GM19240 (cell line): ENCODE data around the gene PRKAG1.

ENCODE experiments used
- DNase-seq: peaks from one replicate; pipeline ENCODE4 v3.0.0; 2011; ENCODE audit warnings: low spot score; ENCODE audit not compliant: insufficient read length

Gene PRKAG1

DNA sequence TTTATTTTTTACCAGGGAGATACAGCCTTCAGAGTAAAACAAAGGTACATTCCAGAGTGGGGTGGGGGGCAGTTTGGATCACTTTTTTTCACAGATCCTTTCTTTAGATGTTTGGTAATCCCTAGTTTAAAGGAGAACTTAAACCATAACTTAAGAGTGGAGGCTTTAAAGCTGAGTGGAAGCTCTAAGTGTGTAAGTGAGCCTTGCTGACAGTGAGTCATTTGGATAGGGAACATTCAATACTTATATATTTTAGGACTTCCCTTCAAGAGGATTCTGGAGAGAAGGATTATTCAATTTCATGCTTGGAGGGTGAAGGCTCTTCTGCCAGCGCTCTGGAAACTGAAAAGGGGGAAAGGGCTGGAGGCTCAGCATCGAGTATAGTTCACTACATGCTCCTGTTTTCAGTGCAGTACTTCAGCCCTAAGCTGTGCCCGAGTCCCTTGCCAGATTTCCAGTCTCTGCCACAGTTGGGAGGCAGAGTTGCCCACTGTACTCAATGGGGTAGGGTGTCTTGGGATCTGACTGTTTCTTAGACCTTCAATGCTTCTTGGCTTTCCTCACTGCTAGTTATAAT lies 8.4 kb downstream of the PRKAG1 start:
- no peak for DNase-seq

DNA sequence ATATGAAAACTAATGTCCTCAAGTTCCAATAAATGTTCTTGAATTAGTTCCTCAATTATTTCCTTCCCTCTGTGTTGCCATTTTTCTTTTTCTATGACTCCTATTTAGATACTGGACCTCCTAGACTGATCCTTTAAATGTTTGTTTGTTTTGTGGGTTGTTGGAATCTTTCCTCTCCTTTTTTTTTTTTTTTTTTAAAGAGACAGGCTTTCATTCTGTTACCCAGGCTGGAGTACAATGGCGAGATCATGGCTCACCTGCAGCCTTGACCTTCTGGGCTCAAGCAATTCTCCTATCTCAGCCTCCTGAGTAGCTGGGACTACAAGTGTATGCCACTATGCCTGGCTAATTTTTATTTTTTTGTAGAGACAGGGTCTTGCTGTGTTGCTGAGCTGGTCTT lies 9.6 kb downstream of the PRKAG1 start:
- DNase-seq: no peak

DNA sequence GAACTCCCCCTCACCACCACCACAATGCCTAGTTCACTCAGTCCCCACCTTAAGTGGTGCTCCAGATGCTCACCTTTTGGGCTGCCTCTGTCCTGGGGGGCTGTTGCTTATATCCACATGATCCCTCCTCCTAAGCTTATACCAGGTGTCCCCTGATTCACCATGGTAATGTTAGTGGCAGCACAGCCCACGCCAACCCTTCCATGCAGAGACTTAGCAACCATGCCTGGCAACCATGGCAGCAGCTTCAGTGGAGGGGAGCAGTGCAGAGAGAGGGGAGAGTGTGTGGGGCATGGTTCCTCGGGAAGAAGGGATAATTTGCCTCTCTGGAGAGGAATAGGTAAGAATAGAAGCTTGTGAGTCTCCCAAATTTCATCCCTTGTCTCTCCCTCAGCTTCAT lies 18.2 kb downstream of the PRKAG1 start:
- DNase-seq: no peak

DNA sequence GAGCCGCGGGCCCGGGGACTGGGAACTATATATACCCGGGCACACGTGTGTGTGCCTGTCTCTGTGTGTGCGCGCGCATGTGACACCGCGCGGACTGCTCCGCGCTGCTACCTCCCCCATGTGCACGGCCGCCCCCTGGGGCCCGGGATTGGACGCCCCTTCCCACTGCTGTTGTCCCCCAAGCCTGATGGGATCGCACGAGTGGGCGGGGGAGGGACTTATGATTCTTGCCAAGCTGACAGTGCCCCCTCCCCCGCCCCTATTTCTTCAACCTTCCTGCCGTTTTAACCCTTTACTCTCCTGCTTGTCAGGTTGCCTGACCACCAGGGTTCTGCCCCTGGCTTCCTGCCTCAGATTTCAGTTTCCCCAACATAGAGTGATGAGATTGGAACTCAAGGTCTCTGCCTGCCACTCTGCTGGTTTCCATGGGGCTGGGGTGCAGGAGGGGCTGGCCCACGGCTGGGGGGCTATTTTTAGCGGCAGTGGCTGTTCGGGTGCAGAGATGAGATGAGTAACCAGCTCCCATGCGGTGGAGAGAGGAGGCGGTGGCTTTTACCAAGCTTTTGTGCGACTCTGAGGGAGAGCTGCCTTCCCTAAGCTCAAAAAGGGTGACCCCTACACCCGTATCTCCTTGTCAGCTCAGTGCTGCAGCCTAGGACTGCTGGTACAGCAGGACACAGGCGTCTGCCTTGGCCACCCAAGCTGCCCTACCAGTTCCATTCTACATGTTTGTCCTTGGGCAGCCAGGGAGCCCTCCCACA lies 19.0 kb downstream of the PRKAG1 start, which contains the start of gene DDN:
DDN (minus strand) TSS at position 5 of the 761 bp plus-strand sequence. CDS start 88 bp downstream, outside the sequence.
- DNase-seq: no peak

DNA sequence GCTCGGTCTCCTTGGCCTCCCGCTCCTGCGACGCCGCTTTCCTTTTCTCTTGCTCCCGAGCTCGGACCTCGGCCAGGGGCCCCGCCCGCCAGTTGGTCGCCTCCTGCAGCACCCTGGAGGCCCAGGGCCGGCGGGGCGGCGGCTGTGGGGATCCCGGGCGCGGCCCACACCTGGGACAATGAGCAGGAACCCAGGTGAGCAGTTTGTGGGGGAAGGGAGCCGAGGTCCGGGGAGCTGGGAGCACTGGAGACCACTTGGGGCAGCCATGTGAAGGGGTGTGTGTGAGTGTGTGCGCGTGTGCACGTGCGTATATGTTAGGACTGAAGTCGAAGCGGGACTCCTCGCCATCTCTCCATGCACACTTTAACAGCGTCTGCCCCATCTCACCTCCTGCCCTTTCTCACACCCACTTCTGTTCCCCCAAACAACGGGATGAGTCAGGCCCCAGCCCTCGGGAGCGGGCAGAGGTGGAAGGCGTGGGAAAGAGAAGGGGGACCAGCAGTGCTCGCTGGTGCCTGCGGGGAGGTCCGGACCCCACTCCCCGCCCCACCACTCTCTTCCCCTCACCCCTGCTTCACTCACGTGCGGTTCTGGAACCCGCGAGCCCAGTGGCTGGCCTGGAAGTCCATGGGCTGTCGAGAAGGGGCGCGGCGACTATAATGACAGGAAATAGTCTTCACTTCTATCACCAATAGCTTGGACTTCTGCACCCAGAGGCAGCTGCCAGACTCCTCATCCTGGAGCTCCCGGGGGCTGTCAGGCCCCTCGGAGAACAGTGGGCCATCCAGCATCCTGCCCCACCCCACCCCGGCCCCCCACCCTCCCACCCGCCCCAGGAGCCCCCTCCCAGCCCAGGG lies 19.9 kb downstream of the PRKAG1 start:
- DNase-seq: no peak

DNA sequence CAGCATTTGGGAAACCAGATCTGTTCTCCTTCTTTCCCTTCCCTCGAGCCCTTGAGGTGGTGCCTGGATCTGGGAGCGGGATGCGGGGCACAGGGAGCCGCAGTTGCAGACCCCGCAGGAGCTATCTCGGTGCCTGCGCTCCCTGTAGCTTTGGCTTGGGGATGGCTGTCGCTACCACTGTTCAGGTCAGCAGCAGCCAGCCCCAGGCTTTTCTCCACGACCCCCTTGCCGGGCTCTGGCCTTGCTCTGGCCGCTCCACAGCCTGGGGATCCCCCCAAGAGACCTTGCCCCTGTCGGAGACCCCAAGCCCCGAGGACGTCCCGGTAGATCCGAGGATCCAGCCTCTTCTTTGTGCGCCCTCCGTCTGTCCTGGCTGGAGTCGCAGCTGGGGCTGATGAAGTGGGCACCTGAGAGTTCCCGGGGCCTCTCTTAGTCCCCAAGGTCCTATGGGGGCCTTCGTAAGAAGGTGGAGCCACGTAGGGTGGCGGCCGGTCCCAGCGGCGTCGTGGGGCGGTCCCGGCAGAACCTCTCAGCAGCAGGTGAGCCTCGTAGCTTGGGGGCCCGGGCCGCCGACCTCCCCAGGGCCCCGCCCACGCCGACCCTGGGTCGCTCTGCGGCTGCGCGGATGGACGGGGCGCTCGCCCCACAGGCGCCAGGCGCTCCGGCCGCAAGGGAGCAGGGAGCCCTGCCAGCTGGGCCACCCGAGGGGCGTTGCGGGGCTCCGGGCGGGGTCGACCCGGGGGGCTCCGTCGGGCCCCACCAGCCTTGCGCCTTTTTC lies 20.7 kb downstream of the PRKAG1 start:
- DNase-seq: no peak

DNA sequence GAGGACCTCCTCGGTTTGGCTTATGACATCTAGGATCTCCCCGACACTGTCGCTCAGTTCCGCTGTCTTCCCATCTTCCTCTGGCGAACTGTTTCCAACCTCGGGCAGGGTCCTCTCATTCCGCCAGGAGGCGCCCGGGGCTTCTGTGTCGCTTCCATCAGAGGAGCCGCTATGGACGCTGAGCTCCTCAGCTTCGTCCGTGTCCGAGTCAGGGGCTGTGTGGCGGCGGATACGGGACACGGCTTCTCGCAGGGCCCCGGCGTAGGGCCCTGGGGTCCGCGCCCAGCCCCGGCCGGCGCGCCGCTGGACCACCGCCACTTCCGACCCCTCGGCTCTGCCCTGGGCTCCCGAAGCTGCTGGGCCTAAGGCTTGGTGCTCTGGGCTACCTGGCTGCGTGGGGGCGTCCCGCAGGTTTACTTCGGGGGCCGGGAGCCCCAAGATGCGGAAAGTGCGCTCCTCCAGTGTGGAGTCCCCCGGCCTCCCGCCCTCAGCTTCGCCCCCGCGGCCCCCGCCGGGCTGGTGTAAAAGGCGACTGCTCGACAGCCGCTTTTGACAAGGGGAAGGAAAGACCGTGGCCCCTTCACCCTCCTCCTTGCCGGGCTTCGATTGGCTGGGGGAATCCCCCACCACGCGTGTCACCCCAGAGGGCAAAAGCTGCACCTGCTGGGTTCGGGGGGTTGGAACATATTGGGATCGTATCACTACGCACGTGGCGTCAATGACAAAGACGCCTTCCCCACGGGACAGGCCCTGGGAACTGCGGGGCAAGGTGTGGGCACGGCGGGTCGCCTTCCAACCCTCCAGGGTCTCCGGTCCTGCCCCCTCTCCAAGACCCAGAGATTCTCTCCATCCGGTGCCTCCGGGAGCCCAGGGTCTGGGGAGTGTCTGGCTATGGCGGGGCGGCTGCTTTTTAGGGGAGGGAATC lies 21.5 kb downstream of the PRKAG1 start:
- DNase-seq: no peak

DNA sequence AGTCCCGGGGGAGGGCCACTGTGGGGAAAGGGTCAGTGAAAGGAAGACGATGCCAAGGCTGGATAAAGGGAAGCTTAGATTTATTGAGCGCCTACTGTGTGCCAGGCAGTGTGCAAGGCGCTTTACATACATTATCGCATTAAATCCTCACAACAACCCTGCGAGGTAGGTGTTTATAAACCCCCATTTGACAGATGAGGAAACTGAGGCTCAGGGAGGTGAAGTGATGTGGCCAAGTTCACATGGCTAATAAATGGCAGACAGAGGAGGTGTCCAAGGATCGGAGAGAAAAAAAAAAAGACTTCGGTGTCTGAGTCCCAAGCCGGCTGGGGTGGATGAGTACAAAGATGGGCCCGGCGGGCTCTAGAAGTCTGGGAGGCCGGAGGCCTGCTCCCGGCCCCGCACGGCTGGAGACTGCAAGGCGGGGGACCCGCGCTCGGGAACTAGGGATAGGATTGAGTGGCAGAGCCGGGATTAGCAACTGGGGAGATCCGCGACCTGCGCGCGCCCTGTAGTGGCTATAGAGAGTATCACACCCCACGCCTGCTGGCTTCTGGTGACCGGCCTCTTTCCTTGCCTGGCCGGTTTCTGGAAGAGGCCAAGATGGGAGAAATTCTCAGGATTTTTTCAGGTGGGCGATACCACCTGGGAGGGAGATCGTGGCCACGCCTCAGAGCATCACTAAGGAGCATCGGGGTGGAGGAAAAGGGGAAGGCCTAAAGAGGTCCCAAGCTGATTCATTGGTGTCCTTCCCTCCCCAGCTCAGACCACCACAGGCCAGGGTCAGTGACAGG lies 23.3 kb downstream of the PRKAG1 start:
- DNase-seq: no peak

DNA sequence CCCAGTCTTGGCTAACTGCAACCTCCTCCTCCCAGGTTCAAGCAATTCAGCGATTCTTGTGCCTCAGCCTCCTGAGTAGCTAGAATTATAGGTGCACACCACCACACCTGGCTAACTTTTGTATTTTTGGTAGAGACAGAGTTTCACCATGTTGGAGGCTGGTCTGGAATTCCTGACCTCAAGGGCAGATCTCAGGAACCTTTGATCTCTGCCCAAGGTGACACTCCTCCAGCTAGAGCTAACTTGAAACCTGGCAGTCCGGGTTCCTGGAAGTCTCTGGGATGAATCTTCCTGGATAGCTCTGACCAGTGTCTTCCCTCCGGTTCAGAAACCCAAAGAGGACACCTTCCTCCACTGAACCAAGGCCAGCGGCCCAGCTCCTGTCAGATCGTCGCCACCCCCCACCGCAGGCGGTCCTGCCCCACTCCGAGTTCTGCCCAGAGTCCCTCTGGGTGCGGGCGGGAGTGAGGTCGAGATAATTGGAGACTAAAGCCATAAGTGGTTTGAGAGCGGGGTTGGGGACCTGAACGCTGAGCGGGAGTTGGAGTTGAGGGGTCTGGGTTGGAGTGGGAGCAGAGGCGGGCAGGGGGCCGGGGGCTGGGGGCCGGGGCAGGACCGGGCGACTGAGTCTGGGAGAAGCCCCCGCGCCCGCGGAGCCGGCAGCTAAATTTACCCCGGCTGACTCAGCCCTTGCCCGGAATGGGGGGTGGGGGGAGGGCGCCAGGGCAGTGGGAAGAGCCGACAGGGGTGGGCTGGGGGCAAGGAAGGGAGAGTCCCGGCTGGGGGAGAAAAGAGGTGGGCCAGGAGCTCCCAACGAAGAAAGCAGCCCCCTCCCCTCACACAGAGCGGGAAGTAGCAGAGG lies 24.1 kb downstream of the PRKAG1 start:
- DNase-seq: no peak

DNA sequence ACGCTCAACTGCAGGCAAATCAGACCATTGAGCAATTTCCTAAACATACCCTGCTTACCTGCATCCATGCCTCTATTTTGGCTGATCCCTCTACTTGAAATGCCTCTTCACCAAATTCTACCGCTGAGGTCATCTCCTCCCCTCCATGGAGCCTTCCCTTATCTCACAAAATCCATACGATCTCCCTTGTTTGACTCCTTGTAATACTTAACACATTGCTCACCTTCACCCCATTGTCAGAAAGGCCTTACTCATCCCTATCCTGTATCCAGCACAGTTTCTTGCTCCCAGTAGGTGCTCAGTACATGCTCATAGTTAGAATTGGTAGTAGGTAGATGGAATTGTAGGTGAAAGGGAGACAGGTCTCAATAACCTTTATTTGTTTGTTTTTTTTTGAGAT lies 24.8 kb downstream of the PRKAG1 start:
- DNase-seq: no peak

DNA sequence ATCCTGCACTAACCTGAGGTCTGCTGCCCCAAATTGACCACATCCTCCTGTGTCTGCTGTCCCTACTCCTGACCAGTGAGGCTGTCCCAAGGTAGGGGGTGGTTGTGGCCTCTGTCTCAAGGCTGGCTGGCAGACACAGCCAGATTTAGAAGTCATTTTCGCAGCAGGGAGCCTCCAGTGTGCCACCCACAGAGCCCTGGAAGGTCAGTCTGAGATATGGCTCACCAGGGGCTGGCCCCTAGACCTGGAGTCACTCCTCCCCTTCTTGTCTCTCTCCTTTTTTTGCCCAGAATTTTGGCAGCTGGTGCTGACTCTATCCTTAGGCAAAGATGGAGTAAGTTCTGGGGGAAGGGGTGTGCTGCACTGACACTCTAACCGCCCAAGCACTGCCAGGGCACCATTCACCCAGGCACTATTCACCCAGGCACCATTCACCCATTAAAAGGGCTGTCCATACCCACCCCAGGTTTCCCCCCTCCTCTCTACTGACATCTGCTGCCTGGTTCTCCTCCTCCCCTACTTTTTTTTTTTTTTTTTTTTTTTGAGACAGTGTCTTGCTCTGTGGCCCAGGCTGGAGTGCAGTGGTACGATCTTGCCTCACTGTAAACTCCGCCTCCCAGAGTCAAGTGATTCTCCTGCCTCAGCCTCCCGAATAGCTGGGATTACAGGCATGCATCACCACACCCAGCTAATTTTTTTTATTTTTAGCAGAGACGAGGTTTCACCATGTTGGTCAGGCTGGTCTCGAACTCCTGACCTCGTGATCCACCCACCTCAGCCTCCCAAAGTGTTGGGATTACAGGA lies 27.1 kb downstream of the PRKAG1 start:
- DNase-seq: no peak

DNA sequence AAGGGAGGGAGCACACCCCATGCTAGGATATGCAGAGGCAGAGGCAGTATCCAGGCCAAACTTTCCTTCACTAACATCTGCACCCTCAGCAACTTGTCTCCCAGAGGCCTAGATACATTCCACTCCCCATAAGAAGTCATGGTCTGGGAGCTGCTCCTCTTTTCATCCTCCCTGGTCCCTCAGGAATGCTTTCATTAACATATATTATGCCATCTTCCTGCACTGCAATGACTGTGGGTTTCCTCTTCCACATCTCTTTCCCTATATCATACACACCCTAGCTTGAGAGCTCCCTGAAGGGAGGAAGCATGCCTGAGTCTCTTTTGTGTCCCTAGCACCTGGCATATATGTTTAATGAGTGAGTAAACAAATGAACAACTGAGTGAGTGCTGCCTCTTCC lies 28.0 kb downstream of the PRKAG1 start:
- DNase-seq: no peak

DNA sequence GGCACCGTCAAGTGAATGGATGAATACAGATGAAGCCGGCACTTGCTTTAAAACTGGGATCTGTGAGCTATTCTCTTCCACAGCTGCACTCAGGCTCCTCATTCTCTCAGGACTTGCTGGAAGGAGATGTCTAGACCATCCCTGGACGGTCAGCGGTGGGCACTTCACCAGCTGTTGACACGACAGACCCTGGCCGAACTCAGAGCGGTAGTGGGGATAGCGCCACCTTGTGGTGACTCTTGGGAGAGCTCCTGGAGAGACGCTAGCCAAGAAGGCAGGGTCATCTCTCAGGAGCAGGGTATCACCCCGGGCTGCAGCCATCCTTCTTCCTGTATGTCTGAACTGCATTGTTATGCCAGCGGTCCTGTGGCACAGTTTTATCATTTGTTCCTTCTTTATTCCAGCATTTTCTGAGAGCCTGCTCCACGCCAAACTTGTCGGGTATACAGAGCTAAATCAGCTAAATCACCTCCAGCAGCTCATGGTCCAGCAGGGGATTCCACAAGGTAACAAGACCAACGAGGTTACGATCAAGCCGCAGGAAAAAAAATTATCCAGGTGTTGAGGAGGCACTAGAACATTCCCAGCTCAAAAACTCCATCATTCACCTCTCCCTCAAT lies 30.4 kb downstream of the PRKAG1 start:
- no peak for DNase-seq

DNA sequence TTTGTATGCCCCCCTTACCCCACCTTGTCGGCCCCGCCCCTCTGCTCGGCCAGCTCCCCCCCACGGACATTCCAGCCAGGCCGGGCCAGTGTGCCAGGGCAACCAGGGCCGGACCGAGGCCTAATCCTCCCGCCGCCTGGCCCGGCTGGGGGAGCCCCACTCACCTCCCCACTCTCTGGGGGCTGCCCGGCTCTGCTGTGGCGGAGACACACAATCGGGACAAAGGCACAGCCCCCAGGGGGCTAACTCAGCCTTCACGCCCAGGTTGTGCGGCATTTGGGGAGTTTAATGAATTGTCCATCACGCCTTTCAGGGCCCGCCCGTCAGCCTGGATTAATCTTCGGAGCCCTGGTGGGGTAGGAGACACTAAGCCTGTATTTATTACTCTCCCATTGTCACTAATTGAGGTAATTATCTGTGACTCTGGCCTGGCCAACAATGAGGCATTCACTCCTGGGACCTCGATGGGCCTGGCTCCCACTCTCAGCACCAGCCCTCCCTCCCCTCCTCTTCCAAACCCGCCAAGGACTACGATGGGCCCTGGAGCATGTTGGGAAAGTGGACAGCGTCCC lies 31.8 kb downstream of the PRKAG1 start:
- DNase-seq: no peak

DNA sequence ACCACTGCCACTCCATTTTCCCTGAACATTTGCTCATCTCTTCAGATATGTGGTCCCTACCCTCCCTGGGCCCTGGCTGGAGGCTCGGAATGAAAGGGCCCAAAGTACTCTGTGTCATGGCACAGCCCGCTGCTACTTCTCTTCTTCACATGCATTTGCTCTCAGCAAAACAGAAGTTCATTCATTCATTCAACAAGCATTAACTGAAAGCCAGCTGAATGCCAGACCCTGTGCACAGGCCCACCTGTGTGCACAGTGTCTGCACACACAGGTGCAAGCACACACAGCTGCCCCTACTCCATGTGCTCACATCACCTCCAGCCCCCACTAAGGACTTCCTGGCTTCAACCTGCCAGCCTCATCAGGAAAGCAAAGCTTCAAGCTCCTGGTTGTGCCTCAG lies 32.7 kb downstream of the PRKAG1 start:
- DNase-seq: no peak

DNA sequence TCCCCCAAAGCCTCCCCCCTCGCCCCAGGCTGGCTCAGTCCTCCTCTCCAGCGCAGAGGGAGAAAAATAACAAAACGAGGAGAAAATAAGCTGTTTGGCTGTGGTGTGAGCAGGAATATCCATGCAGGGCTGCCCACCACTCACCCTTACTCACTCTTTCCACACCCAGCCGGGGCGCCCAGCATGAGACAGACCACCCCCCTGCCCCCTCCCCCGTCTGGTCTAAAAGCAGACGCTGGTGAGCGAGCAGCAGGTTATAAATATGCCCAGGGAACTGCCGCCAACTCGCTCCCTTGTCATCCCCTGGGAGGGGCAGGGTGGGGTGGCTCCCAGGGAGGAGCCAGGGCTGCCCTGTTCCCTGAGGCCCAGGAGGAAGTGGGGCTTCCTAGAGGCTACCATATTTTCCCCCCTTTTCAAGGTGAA lies 33.1 kb downstream of the PRKAG1 start:
- no peak for DNase-seq
